ENCODE data around the gene CYP27B1. TPM values are rescaled to one million over a fixed set of nuclear protein-coding genes. Genes with fewer than 3 reads are reported as not detected.

Gene CYP27B1
- total and polyA plus RNA-seq, 4 donors, result 0.05 to 1.6 (median 0.17) TPM

DNA sequence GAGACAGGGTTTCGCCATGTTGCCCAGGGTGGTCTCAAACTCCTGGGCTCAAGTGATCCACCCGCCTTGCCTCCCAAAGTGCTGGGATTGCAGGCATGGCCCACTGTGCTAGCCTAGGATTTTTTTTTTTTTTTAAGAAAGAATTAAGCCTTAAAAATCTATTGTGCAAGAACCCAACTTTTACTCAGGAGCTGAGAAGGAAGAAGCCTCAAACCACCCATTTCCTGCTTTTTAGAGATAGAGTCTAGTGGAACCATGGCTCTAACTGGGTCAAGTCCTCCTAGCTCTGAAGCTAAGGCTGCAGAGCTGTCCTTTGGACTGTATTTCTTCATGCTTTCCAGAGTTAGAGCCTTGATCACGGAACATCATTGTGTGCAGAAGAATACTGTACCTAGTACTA lies 14.4 kb upstream of the CYP27B1 start:
- DNase-seq (ENCODE audit: low spot score), result no peak
- Histone ChIP-seq H3K4me1 (ENCODE audit: control insufficient read depth in 4 of 4, insufficient read depth in 4 of 4, low read length in 3 of 4) (peaks cover 0 to 19% (median 15%) of the 10 kb centered on the region in 4 donors), H3K27ac (ENCODE audit: low read depth in 1 of 2, low read length in 2 of 2) (no peak overlapping the region), H3K36me3 (ENCODE audit: control insufficient read depth in 4 of 4, insufficient read depth in 3 of 4, low read depth in 1 of 4, low read length in 3 of 4) (peaks cover 1 to 9% (median 6%) of the 10 kb centered on the region in 4 donors), H3K9ac (ENCODE audit: low read depth in 1 of 2, low read length in 2 of 2) (no peak overlapping the region), H3K27me3 (ENCODE audit: control insufficient read depth in 4 of 4, insufficient read depth in 4 of 4, low read length in 3 of 4) (no peaks in the 10 kb centered on the region), H3K9me3 (ENCODE audit: control insufficient read depth in 4 of 4, low read length in 3 of 4) (no peaks in the 10 kb centered on the region), H3K4me3 (ENCODE audit: low read depth in 1 of 3, low read length in 3 of 3) (no peak overlapping the region)
- WGBS, result 92% methylated on average over 3 of the region's 3 CpGs
- no peak for TF ChIP-seq RXRA (IDR thresholded peaks at IDR 0.05)
- no peak for TF ChIP-seq EGR1 (IDR thresholded peaks at IDR 0.05; ENCODE audit: low read depth in 2 of 2)
- TF ChIP-seq, protein P1, sequence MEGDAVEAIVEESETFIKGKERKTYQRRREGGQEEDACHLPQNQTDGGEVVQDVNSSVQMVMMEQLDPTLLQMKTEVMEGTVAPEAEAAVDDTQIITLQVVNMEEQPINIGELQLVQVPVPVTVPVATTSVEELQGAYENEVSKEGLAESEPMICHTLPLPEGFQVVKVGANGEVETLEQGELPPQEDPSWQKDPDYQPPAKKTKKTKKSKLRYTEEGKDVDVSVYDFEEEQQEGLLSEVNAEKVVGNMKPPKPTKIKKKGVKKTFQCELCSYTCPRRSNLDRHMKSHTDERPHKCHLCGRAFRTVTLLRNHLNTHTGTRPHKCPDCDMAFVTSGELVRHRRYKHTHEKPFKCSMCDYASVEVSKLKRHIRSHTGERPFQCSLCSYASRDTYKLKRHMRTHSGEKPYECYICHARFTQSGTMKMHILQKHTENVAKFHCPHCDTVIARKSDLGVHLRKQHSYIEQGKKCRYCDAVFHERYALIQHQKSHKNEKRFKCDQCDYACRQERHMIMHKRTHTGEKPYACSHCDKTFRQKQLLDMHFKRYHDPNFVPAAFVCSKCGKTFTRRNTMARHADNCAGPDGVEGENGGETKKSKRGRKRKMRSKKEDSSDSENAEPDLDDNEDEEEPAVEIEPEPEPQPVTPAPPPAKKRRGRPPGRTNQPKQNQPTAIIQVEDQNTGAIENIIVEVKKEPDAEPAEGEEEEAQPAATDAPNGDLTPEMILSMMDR (IDR thresholded peaks at IDR 0.05; ENCODE audit: low read depth, low read length, missing input control), result no peak
- TF ChIP-seq, protein P2, sequence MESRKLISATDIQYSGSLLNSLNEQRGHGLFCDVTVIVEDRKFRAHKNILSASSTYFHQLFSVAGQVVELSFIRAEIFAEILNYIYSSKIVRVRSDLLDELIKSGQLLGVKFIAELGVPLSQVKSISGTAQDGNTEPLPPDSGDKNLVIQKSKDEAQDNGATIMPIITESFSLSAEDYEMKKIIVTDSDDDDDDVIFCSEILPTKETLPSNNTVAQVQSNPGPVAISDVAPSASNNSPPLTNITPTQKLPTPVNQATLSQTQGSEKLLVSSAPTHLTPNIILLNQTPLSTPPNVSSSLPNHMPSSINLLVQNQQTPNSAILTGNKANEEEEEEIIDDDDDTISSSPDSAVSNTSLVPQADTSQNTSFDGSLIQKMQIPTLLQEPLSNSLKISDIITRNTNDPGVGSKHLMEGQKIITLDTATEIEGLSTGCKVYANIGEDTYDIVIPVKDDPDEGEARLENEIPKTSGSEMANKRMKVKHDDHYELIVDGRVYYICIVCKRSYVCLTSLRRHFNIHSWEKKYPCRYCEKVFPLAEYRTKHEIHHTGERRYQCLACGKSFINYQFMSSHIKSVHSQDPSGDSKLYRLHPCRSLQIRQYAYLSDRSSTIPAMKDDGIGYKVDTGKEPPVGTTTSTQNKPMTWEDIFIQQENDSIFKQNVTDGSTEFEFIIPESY (IDR thresholded peaks at IDR 0.05), result no peak

DNA sequence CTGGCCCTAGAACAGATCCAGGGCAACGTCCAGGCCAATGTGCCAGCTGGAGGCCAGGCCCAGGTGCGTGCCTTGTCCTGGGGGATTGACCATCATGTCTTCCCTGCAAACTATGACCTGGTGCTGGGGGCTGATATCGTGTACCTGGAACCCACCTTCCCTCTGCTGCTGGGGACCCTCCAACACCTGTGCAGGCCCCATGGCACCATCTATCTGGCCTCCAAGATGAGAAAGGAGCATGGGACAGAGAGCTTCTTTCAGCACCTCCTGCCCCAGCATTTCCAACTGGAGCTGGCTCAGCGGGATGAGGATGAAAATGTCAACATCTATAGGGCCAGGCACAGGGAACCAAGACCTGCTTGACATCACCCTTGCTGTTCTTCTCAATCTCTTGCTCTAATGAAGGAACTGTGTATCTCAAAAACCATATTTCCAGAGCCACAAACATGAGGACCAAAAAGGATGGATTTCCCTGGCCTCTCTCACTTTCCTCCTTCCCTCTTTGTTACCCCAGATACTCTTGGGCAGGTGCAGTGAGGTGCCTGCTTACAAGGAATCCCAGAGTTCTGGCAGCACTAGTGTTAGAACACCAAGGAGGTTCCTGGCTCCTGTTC lies 13.5 kb upstream of the CYP27B1 start:
- no peak overlapping the region for H3K4me3 ChIP-seq (ENCODE audit: low read depth in 1 of 3, low read length in 3 of 3)
- no peaks in the 10 kb centered on the region for H3K27me3 ChIP-seq (ENCODE audit: control insufficient read depth in 4 of 4, insufficient read depth in 4 of 4, low read length in 3 of 4)
- peaks cover 0 to 3% (median 0%) of the 10 kb centered on the region in 4 donors for H3K36me3 ChIP-seq (ENCODE audit: control insufficient read depth in 4 of 4, insufficient read depth in 3 of 4, low read depth in 1 of 4, low read length in 3 of 4)
- H3K27ac ChIP-seq (ENCODE audit: low read depth in 1 of 2, low read length in 2 of 2), result no peak overlapping the region
- WGBS, result 87% methylated on average over 4 of the region's 4 CpGs
- TF ChIP-seq EGR1 (IDR thresholded peaks at IDR 0.05; ENCODE audit: low read depth in 2 of 2) (no peak), JUND (IDR thresholded peaks at IDR 0.05) (no peak), FOXA2 (IDR thresholded peaks at IDR 0.05) (no peak)
- TF ChIP-seq, protein P3, sequence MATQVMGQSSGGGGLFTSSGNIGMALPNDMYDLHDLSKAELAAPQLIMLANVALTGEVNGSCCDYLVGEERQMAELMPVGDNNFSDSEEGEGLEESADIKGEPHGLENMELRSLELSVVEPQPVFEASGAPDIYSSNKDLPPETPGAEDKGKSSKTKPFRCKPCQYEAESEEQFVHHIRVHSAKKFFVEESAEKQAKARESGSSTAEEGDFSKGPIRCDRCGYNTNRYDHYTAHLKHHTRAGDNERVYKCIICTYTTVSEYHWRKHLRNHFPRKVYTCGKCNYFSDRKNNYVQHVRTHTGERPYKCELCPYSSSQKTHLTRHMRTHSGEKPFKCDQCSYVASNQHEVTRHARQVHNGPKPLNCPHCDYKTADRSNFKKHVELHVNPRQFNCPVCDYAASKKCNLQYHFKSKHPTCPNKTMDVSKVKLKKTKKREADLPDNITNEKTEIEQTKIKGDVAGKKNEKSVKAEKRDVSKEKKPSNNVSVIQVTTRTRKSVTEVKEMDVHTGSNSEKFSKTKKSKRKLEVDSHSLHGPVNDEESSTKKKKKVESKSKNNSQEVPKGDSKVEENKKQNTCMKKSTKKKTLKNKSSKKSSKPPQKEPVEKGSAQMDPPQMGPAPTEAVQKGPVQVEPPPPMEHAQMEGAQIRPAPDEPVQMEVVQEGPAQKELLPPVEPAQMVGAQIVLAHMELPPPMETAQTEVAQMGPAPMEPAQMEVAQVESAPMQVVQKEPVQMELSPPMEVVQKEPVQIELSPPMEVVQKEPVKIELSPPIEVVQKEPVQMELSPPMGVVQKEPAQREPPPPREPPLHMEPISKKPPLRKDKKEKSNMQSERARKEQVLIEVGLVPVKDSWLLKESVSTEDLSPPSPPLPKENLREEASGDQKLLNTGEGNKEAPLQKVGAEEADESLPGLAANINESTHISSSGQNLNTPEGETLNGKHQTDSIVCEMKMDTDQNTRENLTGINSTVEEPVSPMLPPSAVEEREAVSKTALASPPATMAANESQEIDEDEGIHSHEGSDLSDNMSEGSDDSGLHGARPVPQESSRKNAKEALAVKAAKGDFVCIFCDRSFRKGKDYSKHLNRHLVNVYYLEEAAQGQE (IDR thresholded peaks at IDR 0.05), result no peak
- no peak overlapping the region for H3K9ac ChIP-seq (ENCODE audit: low read depth in 1 of 2, low read length in 2 of 2)
- DNase-seq (ENCODE audit: low spot score), result no peak
- H3K4me1 ChIP-seq (ENCODE audit: control insufficient read depth in 4 of 4, insufficient read depth in 4 of 4, low read length in 3 of 4), result peaks cover 0 to 17% (median 15%) of the 10 kb centered on the region in 4 donors
- no peaks in the 10 kb centered on the region for H3K9me3 ChIP-seq (ENCODE audit: control insufficient read depth in 4 of 4, low read length in 3 of 4)

DNA sequence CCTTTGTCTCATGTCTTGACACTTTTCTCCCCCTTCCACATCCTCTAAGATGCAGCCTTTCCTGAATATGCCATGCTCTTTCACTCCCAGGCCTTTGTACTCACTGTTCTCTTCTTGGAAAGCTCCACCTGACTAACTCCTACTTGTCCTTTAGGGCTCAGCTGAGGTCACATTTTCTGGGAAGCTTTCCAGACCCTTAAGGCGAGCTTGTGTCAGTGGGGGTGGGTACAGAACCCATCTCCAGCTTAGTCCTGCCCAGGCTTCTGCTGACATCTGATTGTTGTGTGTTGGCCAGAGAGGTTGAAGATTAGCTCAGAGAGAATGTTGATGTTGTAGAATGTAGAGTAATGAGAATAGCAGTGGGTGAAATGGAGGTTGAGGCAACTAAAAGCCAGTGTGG lies 12.9 kb upstream of the CYP27B1 start:
- Histone ChIP-seq H3K4me1 (ENCODE audit: control insufficient read depth in 4 of 4, insufficient read depth in 4 of 4, low read length in 3 of 4) (peaks cover 0 to 17% (median 15%) of the 10 kb centered on the region in 4 donors), H3K27me3 (ENCODE audit: control insufficient read depth in 4 of 4, insufficient read depth in 4 of 4, low read length in 3 of 4) (no peaks in the 10 kb centered on the region), H3K4me3 (ENCODE audit: low read depth in 1 of 3, low read length in 3 of 3) (no peak overlapping the region), H3K9ac (ENCODE audit: low read depth in 1 of 2, low read length in 2 of 2) (no peak overlapping the region), H3K36me3 (ENCODE audit: control insufficient read depth in 4 of 4, insufficient read depth in 3 of 4, low read depth in 1 of 4, low read length in 3 of 4) (peaks cover 0 to 3% (median 0%) of the 10 kb centered on the region in 4 donors), H3K9me3 (ENCODE audit: control insufficient read depth in 4 of 4, low read length in 3 of 4) (no peaks in the 10 kb centered on the region), H3K27ac (ENCODE audit: low read depth in 1 of 2, low read length in 2 of 2) (no peak overlapping the region)
- DNase-seq (ENCODE audit: low spot score), result no peak
- 85% methylated on average over 1 of the region's 1 CpG for WGBS
- TF ChIP-seq TAF1 (conservative IDR thresholded peaks at IDR 0.05) (no peak), SP1 (IDR thresholded peaks at IDR 0.05) (no peak), RAD21 (IDR thresholded peaks at IDR 0.05) (no peak), HNF4A (conservative IDR thresholded peaks at IDR 0.05) (no peak), HNF4G (IDR thresholded peaks at IDR 0.05) (no peak), FOXA1 (IDR thresholded peaks at IDR 0.05) (no peak)
- TF ChIP-seq, protein P3 (IDR thresholded peaks at IDR 0.05), result no peak
- TF ChIP-seq, protein P4, sequence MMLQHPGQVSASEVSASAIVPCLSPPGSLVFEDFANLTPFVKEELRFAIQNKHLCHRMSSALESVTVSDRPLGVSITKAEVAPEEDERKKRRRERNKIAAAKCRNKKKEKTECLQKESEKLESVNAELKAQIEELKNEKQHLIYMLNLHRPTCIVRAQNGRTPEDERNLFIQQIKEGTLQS (IDR thresholded peaks at IDR 0.05), result no peak
- TF ChIP-seq, protein P5, sequence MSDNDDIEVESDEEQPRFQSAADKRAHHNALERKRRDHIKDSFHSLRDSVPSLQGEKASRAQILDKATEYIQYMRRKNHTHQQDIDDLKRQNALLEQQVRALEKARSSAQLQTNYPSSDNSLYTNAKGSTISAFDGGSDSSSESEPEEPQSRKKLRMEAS (IDR thresholded peaks at IDR 0.05), result no peak

Measured in liver (tissue), 9 donors.